ENCODE data around the gene MICB. TPM values are rescaled to one million over a fixed set of nuclear protein-coding genes. Genes with fewer than 3 reads are reported as not detected.

MICB gene
- polyA plus RNA-seq, 1 donor (not counting 4 experiments of a cell fraction or from before 2014, with no cell fraction given), result 8.6 TPM

DNA sequence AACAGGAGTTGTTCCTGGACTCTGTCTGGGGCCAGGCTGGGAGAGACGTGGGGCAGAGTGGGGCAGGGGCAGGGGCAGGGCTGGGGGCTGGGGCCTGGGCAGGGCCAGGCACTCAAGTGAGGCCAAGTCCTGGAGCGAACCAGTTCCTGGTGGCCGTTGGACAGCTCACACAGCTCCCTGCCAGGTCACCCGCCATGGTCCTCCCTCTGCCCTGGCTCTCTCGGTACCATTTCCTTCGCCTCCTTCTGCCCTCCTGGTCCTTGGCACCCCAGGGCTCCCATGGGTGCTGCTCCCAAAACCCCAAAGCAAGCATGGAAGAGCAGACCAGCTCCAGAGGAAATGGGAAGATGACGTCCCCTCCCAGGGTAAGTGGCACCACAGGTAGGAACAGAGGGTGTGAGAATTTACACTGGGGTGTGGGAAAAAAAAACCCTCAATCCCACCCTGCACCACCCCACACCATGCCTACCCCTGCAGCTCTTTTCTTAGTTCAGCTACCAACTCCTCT is 30.9 kb downstream of the MICB start, which contains the start of gene MCCD1:
MCCD1 (plus strand) TSS at position 142 of the 508 bp plus-strand sequence; CDS start at position 195, 53 bp downstream.
- H3K27me3 ChIP-seq (ENCODE audit: control insufficient read depth, extremely low read depth, insufficient read depth, low read length), result no peaks in the 10 kb centered on the region
- FAIRE-seq (no peak), DNase-seq (ENCODE audit: low read depth, low spot score) (no peak)
- peaks cover 7% of the 10 kb centered on the region for H3K4me1 ChIP-seq (ENCODE audit: control insufficient read depth, extremely low read depth, insufficient read depth, low read length)
- no peak within 1 kb of the TSS for H2AFZ ChIP-seq (ENCODE audit: control insufficient read depth, low read length)
- H3K4me2 ChIP-seq (ENCODE audit: control insufficient read depth, extremely low read depth, insufficient read depth, low read depth, low read length), result no peak within 1 kb of the TSS
- H4K20me1 ChIP-seq (ENCODE audit: control insufficient read depth, extremely low read depth, insufficient read depth, low read length), result peaks cover 14% of the 10 kb centered on the region
- no peak within 1 kb of the TSS for H3K4me3 ChIP-seq (ENCODE audit: control insufficient read depth in 2 of 3, extremely low read depth in 1 of 3, insufficient read depth in 2 of 3, low read depth in 1 of 3, low read length in 3 of 3)
- H3K36me3 ChIP-seq (ENCODE audit: control insufficient read depth in 2 of 2, extremely low read depth in 1 of 2, insufficient read depth in 2 of 2, low read length in 2 of 2), result peaks cover 23 to 29% of the 10 kb centered on the region in 2 experiments
- H3K79me2 ChIP-seq (ENCODE audit: control insufficient read depth, insufficient read depth, low read length), result peaks cover 5% of the 10 kb centered on the region
- H3K9me1 ChIP-seq (ENCODE audit: control insufficient read depth, extremely low read depth, insufficient read depth, low read length), result no peaks in the 10 kb centered on the region
- dilution Hi-C loops (cut with MboI; ENCODE audit: extremely low pct_ligation_motif_present, low sequenced_read_pairs), result no loop called here
- no peak within 1 kb of the TSS for H3K9ac ChIP-seq (ENCODE audit: control insufficient read depth, extremely low read depth, insufficient read depth, low read length)
- no peaks in the 10 kb centered on the region for H3K9me3 ChIP-seq (ENCODE audit: control insufficient read depth, low read depth, low read length)
- no peak for TF ChIP-seq EZH2 (IDR thresholded peaks at IDR 0.05; ENCODE audit: low read length)
- TF ChIP-seq, protein P1, sequence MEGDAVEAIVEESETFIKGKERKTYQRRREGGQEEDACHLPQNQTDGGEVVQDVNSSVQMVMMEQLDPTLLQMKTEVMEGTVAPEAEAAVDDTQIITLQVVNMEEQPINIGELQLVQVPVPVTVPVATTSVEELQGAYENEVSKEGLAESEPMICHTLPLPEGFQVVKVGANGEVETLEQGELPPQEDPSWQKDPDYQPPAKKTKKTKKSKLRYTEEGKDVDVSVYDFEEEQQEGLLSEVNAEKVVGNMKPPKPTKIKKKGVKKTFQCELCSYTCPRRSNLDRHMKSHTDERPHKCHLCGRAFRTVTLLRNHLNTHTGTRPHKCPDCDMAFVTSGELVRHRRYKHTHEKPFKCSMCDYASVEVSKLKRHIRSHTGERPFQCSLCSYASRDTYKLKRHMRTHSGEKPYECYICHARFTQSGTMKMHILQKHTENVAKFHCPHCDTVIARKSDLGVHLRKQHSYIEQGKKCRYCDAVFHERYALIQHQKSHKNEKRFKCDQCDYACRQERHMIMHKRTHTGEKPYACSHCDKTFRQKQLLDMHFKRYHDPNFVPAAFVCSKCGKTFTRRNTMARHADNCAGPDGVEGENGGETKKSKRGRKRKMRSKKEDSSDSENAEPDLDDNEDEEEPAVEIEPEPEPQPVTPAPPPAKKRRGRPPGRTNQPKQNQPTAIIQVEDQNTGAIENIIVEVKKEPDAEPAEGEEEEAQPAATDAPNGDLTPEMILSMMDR (optimal IDR thresholded peaks at IDR 0.05 in 1 of 3, IDR thresholded peaks at IDR 0.05 in 1 of 3, conservative IDR thresholded peaks at IDR 0.05 in 1 of 3; ENCODE audit: extremely low read depth in 1 of 3, insufficient read depth in 2 of 3, low read length in 3 of 3), result no peak
- no peak within 1 kb of the TSS for H3K27ac ChIP-seq (ENCODE audit: control insufficient read depth, insufficient read depth, low read length)

DNA sequence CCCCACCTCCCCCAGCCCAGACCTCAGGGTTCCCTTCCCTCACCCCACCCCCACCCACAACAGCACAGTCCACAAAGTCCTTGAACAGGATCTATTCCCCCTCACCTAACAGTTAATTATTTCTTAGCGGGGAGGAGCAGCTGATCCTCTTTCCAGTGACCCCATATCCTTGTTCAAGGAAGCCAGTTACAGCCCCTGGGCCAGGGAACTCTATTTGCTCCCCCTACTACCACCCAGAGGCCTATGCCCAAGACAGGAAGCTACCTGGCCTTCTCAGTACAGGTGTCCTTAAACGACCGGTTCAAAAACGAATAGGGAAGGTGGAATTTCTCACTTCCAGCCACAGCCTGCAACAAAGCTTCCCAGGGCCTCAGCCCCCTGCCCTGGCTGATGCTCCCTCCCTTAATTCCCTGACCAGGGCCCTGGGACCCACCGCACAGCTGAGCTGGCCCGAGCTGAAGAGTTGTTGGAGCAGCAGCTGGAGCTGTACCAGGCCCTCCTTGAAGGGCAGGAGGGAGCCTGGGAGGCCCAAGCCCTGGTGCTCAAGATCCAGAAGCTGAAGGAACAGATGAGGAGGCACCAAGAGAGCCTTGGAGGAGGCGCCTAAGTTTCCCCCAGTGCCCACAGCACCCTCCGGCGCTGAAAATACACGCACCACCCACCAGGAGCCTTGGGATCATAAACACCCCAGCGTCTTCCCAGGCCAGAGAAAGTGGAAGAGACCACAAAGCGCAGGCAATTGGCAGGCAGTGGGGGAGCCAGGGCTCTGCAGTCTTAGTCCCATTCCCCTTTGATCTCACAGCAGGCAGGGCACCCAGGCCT is 31.6 kb downstream of the MICB start:
- Histone ChIP-seq H3K36me3 (ENCODE audit: control insufficient read depth in 2 of 2, extremely low read depth in 1 of 2, insufficient read depth in 2 of 2, low read length in 2 of 2) (peaks cover 29 to 34% of the 10 kb centered on the region in 2 experiments), H3K4me3 (ENCODE audit: control insufficient read depth in 2 of 3, extremely low read depth in 1 of 3, insufficient read depth in 2 of 3, low read depth in 1 of 3, low read length in 3 of 3) (no peak overlapping the region), H3K79me2 (ENCODE audit: control insufficient read depth, insufficient read depth, low read length) (peaks cover 10% of the 10 kb centered on the region), H3K9ac (ENCODE audit: control insufficient read depth, extremely low read depth, insufficient read depth, low read length) (no peak overlapping the region), H3K4me1 (ENCODE audit: control insufficient read depth, extremely low read depth, insufficient read depth, low read length) (peaks cover 7% of the 10 kb centered on the region), H3K27ac (ENCODE audit: control insufficient read depth, insufficient read depth, low read length) (no peak overlapping the region), H3K4me2 (ENCODE audit: control insufficient read depth, extremely low read depth, insufficient read depth, low read depth, low read length) (no peak overlapping the region), H3K9me3 (ENCODE audit: control insufficient read depth, low read depth, low read length) (no peaks in the 10 kb centered on the region), H3K9me1 (ENCODE audit: control insufficient read depth, extremely low read depth, insufficient read depth, low read length) (no peaks in the 10 kb centered on the region), H4K20me1 (ENCODE audit: control insufficient read depth, extremely low read depth, insufficient read depth, low read length) (peaks cover 14% of the 10 kb centered on the region), H3K27me3 (ENCODE audit: control insufficient read depth, extremely low read depth, insufficient read depth, low read length) (no peaks in the 10 kb centered on the region), H2AFZ (ENCODE audit: control insufficient read depth, low read length) (no peak overlapping the region)
- TF ChIP-seq EZH2 (IDR thresholded peaks at IDR 0.05; ENCODE audit: low read length), result no peak
- TF ChIP-seq, protein P1 (optimal IDR thresholded peaks at IDR 0.05 in 1 of 3, IDR thresholded peaks at IDR 0.05 in 1 of 3, conservative IDR thresholded peaks at IDR 0.05 in 1 of 3; ENCODE audit: extremely low read depth in 1 of 3, insufficient read depth in 2 of 3, low read length in 3 of 3), result no peak
- no peak for FAIRE-seq
- DNase-seq (ENCODE audit: low read depth, low spot score), result no peak
- dilution Hi-C loops (cut with MboI; ENCODE audit: extremely low pct_ligation_motif_present, low sequenced_read_pairs), result no loop called here

Measured in keratinocyte (primary cell).